ENCODE data around the gene CTIF.

The CTIF gene

DNA sequence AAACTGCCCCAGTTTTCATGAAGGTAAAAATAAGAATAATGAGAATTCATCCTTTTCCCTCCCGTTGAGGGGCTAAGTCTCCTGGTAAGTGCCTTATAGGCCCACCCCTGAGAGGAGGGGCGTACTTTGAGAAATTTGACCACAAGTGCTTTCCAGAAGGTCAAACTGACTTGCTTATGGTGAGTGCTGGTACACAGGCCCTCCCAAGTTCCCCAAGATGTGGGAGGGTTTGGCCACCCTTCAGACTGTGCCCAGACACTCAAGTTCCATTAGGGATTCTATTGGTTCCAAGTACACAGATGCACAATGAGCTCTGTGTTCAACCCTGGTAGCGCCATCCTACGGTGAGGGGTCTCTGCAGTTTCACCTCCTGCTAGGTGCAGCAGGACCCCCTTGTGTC is 205.1 kb downstream of the CTIF start:
- TF ChIP-seq, protein P1, sequence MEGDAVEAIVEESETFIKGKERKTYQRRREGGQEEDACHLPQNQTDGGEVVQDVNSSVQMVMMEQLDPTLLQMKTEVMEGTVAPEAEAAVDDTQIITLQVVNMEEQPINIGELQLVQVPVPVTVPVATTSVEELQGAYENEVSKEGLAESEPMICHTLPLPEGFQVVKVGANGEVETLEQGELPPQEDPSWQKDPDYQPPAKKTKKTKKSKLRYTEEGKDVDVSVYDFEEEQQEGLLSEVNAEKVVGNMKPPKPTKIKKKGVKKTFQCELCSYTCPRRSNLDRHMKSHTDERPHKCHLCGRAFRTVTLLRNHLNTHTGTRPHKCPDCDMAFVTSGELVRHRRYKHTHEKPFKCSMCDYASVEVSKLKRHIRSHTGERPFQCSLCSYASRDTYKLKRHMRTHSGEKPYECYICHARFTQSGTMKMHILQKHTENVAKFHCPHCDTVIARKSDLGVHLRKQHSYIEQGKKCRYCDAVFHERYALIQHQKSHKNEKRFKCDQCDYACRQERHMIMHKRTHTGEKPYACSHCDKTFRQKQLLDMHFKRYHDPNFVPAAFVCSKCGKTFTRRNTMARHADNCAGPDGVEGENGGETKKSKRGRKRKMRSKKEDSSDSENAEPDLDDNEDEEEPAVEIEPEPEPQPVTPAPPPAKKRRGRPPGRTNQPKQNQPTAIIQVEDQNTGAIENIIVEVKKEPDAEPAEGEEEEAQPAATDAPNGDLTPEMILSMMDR (IDR thresholded peaks at IDR 0.05; ENCODE audit: low read length): no peak
- TF ChIP-seq EZH2phosphoT487 (IDR thresholded peaks at IDR 0.05; ENCODE audit: low read length): no peak
- Histone ChIP-seq H3K27ac (ENCODE audit: low read length) (no peak overlapping the region), H3K4me3 (ENCODE audit: low read length) (no peak overlapping the region), H3K9me3 (replicated peaks; ENCODE audit: insufficient read depth, low read length) (no peaks in the 10 kb centered on the region), H3K36me3 (replicated peaks; ENCODE audit: insufficient read depth, low read length) (no peaks in the 10 kb centered on the region), H3K79me2 (ENCODE audit: low read length) (no peaks in the 10 kb centered on the region), H3K27me3 (replicated peaks; ENCODE audit: insufficient read depth, low read length) (no peaks in the 10 kb centered on the region), H2AFZ (ENCODE audit: low read length) (no peak overlapping the region), H3K9me2 (replicated peaks; ENCODE audit: insufficient read depth, low read length) (no peaks in the 10 kb centered on the region), H3K9ac (ENCODE audit: low read length) (no peak overlapping the region), H3F3A (ENCODE audit: insufficient read depth, low read length) (no peaks in the 10 kb centered on the region), H4K20me1 (ENCODE audit: insufficient read depth, low read length) (no peaks in the 10 kb centered on the region), H3K4me2 (ENCODE audit: low read depth, low read length) (no peak overlapping the region), H3K4me1 (ENCODE audit: low read length) (no peaks in the 10 kb centered on the region)
- no peak for DNase-seq

DNA sequence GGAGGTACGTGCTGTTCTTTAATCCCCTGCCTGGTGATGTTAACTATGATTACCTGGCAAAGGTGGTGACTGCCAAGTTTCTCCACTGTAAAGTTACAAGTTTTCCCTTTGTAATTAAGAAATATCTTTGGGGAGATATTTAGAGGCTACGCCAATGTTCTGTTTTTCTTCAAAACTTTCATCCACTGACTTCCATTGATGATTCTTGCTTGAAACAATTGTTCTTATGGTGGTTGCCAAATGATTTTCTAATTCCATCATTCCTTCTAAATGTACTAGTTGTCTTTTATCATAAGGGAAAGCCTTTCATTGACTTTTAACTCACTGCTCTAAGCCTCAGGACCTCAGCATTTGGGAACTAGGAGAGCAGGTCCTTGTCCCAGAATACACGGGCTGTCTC is 206.5 kb downstream of the CTIF start:
- H3K4me3 ChIP-seq (ENCODE audit: low read length): no peak overlapping the region
- no peak overlapping the region for H3K4me2 ChIP-seq (ENCODE audit: low read depth, low read length)
- TF ChIP-seq EZH2phosphoT487 (IDR thresholded peaks at IDR 0.05; ENCODE audit: low read length) (no peak), EZH2 (optimal IDR thresholded peaks at IDR 0.05; ENCODE audit: low read depth, low read length) (no peak)
- TF ChIP-seq, protein P1 (IDR thresholded peaks at IDR 0.05; ENCODE audit: low read length): no peak
- H3K4me1 ChIP-seq (ENCODE audit: low read length): no peaks in the 10 kb centered on the region
- no peak for DNase-seq
- H3K9me3 ChIP-seq (replicated peaks; ENCODE audit: insufficient read depth, low read length): no peaks in the 10 kb centered on the region
- no peaks in the 10 kb centered on the region for H3F3A ChIP-seq (ENCODE audit: insufficient read depth, low read length)
- no peaks in the 10 kb centered on the region for H3K79me2 ChIP-seq (ENCODE audit: low read length)
- H3K27ac ChIP-seq (ENCODE audit: low read length): no peak overlapping the region
- no peak overlapping the region for H3K9ac ChIP-seq (ENCODE audit: low read length)
- H2AFZ ChIP-seq (ENCODE audit: low read length): no peak overlapping the region
- no peaks in the 10 kb centered on the region for H3K27me3 ChIP-seq (replicated peaks; ENCODE audit: insufficient read depth, low read length)
- H3K9me2 ChIP-seq (replicated peaks; ENCODE audit: insufficient read depth, low read length): no peaks in the 10 kb centered on the region
- H4K20me1 ChIP-seq (ENCODE audit: insufficient read depth, low read length): no peaks in the 10 kb centered on the region
- H3K36me3 ChIP-seq (replicated peaks; ENCODE audit: insufficient read depth, low read length): no peaks in the 10 kb centered on the region

DNA sequence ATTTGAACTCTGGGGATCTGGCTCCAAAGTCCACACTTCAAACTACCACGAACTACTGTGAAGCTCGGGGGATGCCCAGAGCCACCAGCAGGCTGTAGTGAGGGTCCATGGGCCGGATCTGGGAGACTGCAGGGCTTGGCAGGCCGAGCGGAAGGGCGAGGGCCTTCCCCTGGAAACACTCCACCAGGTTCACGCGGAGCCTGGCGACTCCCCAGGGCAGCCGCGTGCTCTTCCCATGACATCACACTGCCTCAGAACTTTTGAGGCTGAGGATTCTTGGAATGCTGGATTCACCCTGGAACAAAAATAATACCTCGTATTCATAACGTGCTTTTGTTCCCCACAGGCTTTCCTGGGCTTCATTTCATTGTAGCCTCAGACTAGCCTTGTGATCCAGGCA is 210.9 kb downstream of the CTIF start:
- Histone ChIP-seq H2AFZ (ENCODE audit: low read length) (no peak overlapping the region), H3K36me3 (replicated peaks; ENCODE audit: insufficient read depth, low read length) (no peaks in the 10 kb centered on the region), H3K9ac (ENCODE audit: low read length) (no peak overlapping the region), H3K4me2 (ENCODE audit: low read depth, low read length) (no peak overlapping the region), H3K9me2 (replicated peaks; ENCODE audit: insufficient read depth, low read length) (no peaks in the 10 kb centered on the region), H3K9me3 (replicated peaks; ENCODE audit: insufficient read depth, low read length) (no peaks in the 10 kb centered on the region), H3K4me1 (ENCODE audit: low read length) (no peaks in the 10 kb centered on the region), H3K79me2 (ENCODE audit: low read length) (no peaks in the 10 kb centered on the region), H3K4me3 (ENCODE audit: low read length) (no peak overlapping the region), H3K27ac (ENCODE audit: low read length) (no peak overlapping the region), H3F3A (ENCODE audit: insufficient read depth, low read length) (no peaks in the 10 kb centered on the region), H4K20me1 (ENCODE audit: insufficient read depth, low read length) (no peaks in the 10 kb centered on the region), H3K27me3 (replicated peaks; ENCODE audit: insufficient read depth, low read length) (no peaks in the 10 kb centered on the region)
- no peak for DNase-seq
- TF ChIP-seq EZH2phosphoT487 (IDR thresholded peaks at IDR 0.05; ENCODE audit: low read length) (no peak), EZH2 (optimal IDR thresholded peaks at IDR 0.05; ENCODE audit: low read depth, low read length) (no peak)
- TF ChIP-seq, protein P1 (IDR thresholded peaks at IDR 0.05; ENCODE audit: low read length): no peak

All from MM.1S (cell line).